Measurements from ENCODE around the gene DAZAP1.

DNA sequence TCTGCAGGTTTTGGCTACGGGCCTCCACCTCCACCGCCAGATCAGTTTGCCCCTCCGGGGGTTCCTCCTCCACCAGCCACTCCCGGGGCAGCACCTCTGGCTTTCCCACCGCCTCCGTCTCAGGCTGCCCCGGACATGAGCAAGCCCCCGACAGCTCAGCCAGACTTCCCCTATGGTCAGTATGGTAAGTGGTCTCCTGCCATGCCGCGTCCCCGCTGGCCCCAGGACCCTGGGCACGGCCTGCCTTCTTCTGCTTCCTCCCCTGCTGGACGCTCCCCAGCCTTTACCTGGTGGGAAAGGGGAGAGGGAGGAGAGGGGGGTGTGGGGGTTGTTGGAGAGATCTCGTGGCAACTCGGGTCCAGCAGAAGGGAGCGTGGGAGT lies 25.1 kb downstream of the DAZAP1 start:
- TF ChIP-seq, protein P1, sequence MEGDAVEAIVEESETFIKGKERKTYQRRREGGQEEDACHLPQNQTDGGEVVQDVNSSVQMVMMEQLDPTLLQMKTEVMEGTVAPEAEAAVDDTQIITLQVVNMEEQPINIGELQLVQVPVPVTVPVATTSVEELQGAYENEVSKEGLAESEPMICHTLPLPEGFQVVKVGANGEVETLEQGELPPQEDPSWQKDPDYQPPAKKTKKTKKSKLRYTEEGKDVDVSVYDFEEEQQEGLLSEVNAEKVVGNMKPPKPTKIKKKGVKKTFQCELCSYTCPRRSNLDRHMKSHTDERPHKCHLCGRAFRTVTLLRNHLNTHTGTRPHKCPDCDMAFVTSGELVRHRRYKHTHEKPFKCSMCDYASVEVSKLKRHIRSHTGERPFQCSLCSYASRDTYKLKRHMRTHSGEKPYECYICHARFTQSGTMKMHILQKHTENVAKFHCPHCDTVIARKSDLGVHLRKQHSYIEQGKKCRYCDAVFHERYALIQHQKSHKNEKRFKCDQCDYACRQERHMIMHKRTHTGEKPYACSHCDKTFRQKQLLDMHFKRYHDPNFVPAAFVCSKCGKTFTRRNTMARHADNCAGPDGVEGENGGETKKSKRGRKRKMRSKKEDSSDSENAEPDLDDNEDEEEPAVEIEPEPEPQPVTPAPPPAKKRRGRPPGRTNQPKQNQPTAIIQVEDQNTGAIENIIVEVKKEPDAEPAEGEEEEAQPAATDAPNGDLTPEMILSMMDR (IDR thresholded peaks at IDR 0.05; ENCODE audit: low read depth, low read length, missing input control), result no peak
- TF ChIP-seq RAD21 (IDR thresholded peaks at IDR 0.05) (no peak), ATF3 (IDR thresholded peaks at IDR 0.05) (no peak), REST (IDR thresholded peaks at IDR 0.05) (no peak)
